Endodermal cell (in vitro differentiated cells): ENCODE measurements around the gene PICK1. TPM values are rescaled to one million over a fixed set of nuclear protein-coding genes. Genes with fewer than 3 reads are reported as not detected.
A peak's percentile ranks its signal among the peaks of the same experiment; 100 is the strongest.
"Not testable (repeated sequence)": the region's sequence is repeated elsewhere in the genome, so short reads cannot be mapped to it uniquely, and the experiment has no call there.

Experiments used
- DNase-seq: peaks from one replicate; pipeline ENCODE4 v3.0.0-alpha.2; 2017
- H3K27ac ChIP-seq: 2 replicates; pipeline ENCODE4 v1.5.1; 2013; ENCODE audit warnings: mild to moderate bottlenecking, low read depth, low read length, moderate library complexity
- H3K27me3 ChIP-seq: 2 replicates; pipeline ENCODE4 v1.6.1; 2013; ENCODE audit warnings: mild to moderate bottlenecking, low read length, moderate library complexity; ENCODE audit not compliant: insufficient read depth, control insufficient read depth, poor library complexity, severe bottlenecking
- H3K36me3 ChIP-seq: 2 replicates; pipeline ENCODE4 v1.7.0; 2013; ENCODE audit warnings: mild to moderate bottlenecking, low read length, moderate library complexity; ENCODE audit not compliant: control insufficient read depth, insufficient read depth
- H3K4me1 ChIP-seq: one replicate; pipeline ENCODE4 v1.7.0; 2013; ENCODE audit warnings: low read length; ENCODE audit not compliant: control insufficient read depth, insufficient read depth
- H3K4me3 ChIP-seq: 2 replicates; pipeline ENCODE4 v1.5.1; 2013; ENCODE audit warnings: mild to moderate bottlenecking, low read length, moderate library complexity
- H3K9ac ChIP-seq: 2 replicates; pipeline ENCODE4 v1.6.1; 2013; ENCODE audit warnings: mild to moderate bottlenecking, low read length, moderate library complexity; ENCODE audit not compliant: poor library complexity, severe bottlenecking; ENCODE audit errors: extremely low read depth
- H3K9me3 ChIP-seq: 2 replicates; pipeline ENCODE4 v1.6.1; 2013; ENCODE audit warnings: mild to moderate bottlenecking, low read length, moderate library complexity; ENCODE audit not compliant: control insufficient read depth
- H3K27ac Mint-ChIP-seq: 2 replicates; pipeline ENCODE4 v1.8.0; 2020; ENCODE audit warnings: mixed read lengths
- H3K27me3 Mint-ChIP-seq: 2 replicates; pipeline ENCODE4 v1.8.0; 2021; ENCODE audit warnings: mild to moderate bottlenecking, mixed read lengths; ENCODE audit not compliant: insufficient read depth
- H3K36me3 Mint-ChIP-seq: 2 replicates; pipeline ENCODE4 v1.8.0; 2020; ENCODE audit warnings: low read depth, mixed read lengths
- H3K4me1 Mint-ChIP-seq: 2 replicates; pipeline ENCODE4 v1.8.0; 2020; ENCODE audit warnings: mixed read lengths
- H3K4me3 Mint-ChIP-seq: 2 replicates; pipeline ENCODE4 v1.8.0; 2020; ENCODE audit warnings: mild to moderate bottlenecking, moderate library complexity, mixed read lengths
- H3K9me3 Mint-ChIP-seq: 2 replicates; pipeline ENCODE4 v1.8.0; 2020; ENCODE audit warnings: mild to moderate bottlenecking, mixed read lengths
- WGBS, 2 experiments: methylation state at CpG; one replicate each; pipeline versions ENCODE4 v1.1.5 to v1.1.7; 2013; ENCODE audit warnings: missing lambda C conversion rate in 2 of 2, mixed read lengths in 1 of 2; ENCODE audit not compliant: insufficient coverage in 1 of 2, insufficient read length in 1 of 2; 5-methylcytosine and 5-hydroxymethylcytosine counted together
- total RNA-seq, 2 donors: library from RNA; stranded (reverse); fragmentation: NEBNext Ultra II Directional in 1 of 2; extraction: Animal tissue kit (Norgen Biotek cat#: 25700) in 1 of 2; gene quantifications; 2 replicates in 1 of 2; 3 replicates in 1 of 2; pipeline ENCODE4 v1.2.1, GENCODE V29; 2021
- TF ChIP-seq, protein P1 (sequence below): fragments of 200-600 bp; sonication (generic); conservative IDR thresholded peaks from 2 replicates; pipeline ENCODE4 v1.5.0; 2021; ENCODE audit warnings: antibody characterized with exemption, mild to moderate bottlenecking

Gene PICK1
- total RNA-seq, 2 donors from 2014 or later: 42.7 to 54.1 TPM

DNA sequence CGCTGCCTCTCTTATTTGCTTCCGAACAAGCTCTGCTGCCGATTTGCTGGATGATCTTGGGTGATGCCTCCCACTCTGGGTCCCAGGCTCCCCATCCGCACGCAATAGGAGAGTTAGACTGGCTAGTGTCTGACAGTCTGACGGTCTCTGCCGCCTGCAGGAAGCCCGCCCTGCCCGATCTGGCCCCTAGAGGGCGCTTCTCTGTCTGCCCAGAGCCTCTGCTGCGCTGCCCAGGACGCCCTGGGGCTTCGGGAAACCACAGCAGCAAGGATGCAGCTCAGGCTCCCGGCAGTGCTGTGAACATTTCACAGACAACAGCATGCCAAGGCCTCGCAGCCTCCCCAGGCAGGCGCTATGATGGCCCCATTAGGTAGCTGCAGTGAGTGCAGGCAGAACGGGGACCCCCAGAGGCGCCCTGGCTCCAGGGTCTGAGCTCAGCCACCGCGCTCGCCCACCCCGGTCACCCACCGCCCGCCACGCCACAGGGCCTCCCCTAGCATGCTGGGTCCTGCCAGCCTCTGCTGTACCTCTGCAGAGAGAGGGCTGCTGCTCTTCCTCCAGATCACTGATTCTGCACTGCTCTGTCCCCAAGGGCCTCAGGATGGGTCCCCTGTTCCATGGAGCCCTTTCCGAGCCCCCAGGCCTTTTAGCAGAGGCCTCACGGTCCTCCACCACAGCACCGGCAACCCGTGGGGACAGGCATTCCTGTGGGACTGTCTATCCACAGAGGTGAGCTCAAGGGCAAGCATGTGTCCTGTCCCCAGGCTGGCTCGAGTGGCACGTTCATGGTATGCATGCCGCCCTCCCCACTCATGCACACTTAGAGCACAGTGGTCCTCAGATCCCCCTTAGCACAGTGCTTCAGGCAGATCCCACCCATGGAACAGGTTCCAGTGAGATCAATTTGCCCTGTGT, 57.5 kb downstream of the PICK1 start:
- Mint-ChIP-seq H3K36me3 (peaks cover 17% of the 10 kb centered on the region), H3K27me3 (no peaks in the 10 kb centered on the region), H3K9me3 (no peaks in the 10 kb centered on the region), H3K27ac (no peak overlapping the region), H3K4me3 (no peak overlapping the region), H3K4me1 (peaks cover 6% of the 10 kb centered on the region)
- Histone ChIP-seq H3K9me3 (no peaks in the 10 kb centered on the region), H3K27ac (no peak overlapping the region), H3K4me3 (no peak overlapping the region), H3K9ac (no peak overlapping the region), H3K36me3 (no peaks in the 10 kb centered on the region), H3K4me1 (no peaks in the 10 kb centered on the region), H3K27me3 (peaks cover 3% of the 10 kb centered on the region)
- DNase-seq: peak; percentile 97
- TF ChIP-seq, protein P1, sequence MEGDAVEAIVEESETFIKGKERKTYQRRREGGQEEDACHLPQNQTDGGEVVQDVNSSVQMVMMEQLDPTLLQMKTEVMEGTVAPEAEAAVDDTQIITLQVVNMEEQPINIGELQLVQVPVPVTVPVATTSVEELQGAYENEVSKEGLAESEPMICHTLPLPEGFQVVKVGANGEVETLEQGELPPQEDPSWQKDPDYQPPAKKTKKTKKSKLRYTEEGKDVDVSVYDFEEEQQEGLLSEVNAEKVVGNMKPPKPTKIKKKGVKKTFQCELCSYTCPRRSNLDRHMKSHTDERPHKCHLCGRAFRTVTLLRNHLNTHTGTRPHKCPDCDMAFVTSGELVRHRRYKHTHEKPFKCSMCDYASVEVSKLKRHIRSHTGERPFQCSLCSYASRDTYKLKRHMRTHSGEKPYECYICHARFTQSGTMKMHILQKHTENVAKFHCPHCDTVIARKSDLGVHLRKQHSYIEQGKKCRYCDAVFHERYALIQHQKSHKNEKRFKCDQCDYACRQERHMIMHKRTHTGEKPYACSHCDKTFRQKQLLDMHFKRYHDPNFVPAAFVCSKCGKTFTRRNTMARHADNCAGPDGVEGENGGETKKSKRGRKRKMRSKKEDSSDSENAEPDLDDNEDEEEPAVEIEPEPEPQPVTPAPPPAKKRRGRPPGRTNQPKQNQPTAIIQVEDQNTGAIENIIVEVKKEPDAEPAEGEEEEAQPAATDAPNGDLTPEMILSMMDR: peak; percentile 98
- 61 to 69% methylated on average over 23 to 32 of the region's 32 CpGs for WGBS, 2 experiments

- H3K27me3 ChIP-seq: no peaks in the 10 kb centered on the region
- no peak overlapping the region for H3K9ac ChIP-seq
- 94 to 96% methylated on average over 24 to 31 of the region's 31 CpGs for WGBS, 2 experiments
- no peaks in the 10 kb centered on the region for H3K9me3 ChIP-seq
- H3K4me1 Mint-ChIP-seq: peaks cover 6% of the 10 kb centered on the region
- no peaks in the 10 kb centered on the region for H3K9me3 Mint-ChIP-seq
- TF ChIP-seq, protein P1: no peak
- no peaks in the 10 kb centered on the region for H3K4me1 ChIP-seq
- no peak for DNase-seq
- no peak overlapping the region for H3K4me3 ChIP-seq
- H3K27ac ChIP-seq: no peak overlapping the region
- H3K27ac Mint-ChIP-seq: no peak overlapping the region
- H3K4me3 Mint-ChIP-seq: no peak overlapping the region
- H3K36me3 Mint-ChIP-seq: peaks cover 18% of the 10 kb centered on the region
- no peaks in the 10 kb centered on the region for H3K36me3 ChIP-seq
- H3K27me3 Mint-ChIP-seq: no peaks in the 10 kb centered on the region
Observed at GRCh38 chr22:38115423-38116205, 58.4 kb downstream of the PICK1 start.

DNA sequence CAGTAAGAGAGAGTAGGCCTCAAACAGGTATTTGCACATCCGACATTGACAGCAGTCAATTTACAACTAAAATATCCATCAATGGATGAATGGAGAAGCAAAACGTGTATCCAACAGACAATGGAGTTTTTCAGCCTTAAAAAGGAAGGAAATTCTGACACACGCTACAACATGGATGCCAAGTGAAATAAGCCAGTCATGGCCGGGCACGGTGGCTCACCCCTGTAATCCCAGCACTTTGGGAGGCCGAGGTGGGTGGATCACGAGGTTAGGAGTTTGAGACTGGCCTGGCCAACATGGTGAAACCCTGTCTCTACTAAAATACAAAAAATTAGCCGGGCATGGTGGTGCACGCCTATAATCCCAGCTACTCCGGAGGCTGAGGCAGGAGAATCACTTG, 60.4 kb downstream of the PICK1 start:
- not testable (repeated sequence) for H3K4me1 Mint-ChIP-seq, H3K4me3 ChIP-seq, DNase-seq, H3K9me3 ChIP-seq, H3K4me3 Mint-ChIP-seq, H3K27ac ChIP-seq, H3K27me3 Mint-ChIP-seq, H3K27ac Mint-ChIP-seq, H3K9me3 Mint-ChIP-seq, H3K9ac ChIP-seq, H3K27me3 ChIP-seq, H3K36me3 ChIP-seq, H3K4me1 ChIP-seq
- peaks cover 18% of the 10 kb centered on the region for H3K36me3 Mint-ChIP-seq
- 94% methylated on average over 7 to 10 of the region's 10 CpGs for WGBS, 2 experiments
